Stimulated activated CD4-positive, alpha-beta T cell treated with anti-CD3 and anti-CD28 coated beads, Interleukin-12 subunit alpha, Interleukin-12 subunit beta, amount 100 ng/mL, for 24 hours (primary cell): ENCODE measurements around the gene MSS51.

Experiments
- DNase-seq, 2 experiments: peaks; one replicate each; pipeline ENCODE4 v3.0.0-alpha.2; 2020; ENCODE audit warnings: low read depth in 2 of 2

The MSS51 gene

DNA sequence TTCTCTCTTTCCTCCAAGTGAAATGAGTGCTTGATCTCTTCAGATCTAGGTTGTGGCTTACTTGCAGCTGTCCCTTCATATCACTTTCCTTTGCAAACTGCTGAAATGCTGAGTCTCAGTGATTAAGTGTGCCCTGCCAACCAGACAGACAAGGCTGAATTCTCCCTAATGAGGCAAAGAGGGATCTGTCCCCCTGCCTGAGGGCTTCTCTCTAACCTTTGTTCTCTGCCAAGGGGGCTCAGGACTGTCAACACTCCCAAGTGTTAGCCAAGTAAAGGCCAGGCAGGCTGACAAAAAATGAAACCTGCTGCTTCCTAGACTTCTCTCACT, at the start of gene MSS51:
Gene MSS51, minus strand, starts transcription at position 24 of the 330 bp plus-strand sequence. CDS start 5,277 bp downstream, outside the sequence.
- no peak for DNase-seq

DNA sequence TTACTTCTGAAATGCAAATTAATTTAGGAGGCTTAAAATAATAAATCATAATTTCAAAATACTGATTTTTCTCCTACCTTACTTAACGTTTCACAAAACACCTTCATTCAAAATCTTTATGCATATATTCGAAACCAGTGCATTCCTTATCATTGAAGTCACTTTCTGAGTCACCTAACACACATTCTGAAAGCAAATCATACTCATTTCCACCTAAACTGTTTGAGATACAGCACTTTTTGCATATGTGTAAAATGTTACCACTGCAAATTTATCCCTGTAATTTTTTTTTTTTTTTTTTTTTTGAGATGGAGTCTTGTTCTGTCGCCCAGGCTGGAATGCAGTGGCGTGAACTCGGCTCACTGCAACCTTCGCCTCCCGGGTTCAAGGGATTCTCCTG, 46.8 kb upstream of the MSS51 start:
- no peak for DNase-seq

DNA sequence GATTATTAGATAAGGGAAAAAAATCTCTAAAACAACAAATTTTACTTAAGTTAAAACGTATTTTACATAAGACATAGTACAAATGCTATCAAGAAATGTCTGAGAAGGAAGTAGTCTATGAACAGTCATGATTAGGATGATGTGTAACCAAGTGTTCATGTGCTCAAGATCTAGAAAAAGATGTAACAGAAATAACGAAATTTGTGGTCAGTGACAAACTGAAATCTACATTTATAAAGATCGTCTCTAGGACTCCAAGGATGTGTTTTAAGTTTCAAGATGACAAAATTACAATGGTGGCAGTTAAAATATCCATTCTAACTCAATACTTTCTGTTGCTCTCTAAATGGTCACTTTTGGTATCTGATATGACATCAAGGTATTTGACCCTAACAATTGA, 45.3 kb upstream of the MSS51 start:
- DNase-seq = no peak

DNA sequence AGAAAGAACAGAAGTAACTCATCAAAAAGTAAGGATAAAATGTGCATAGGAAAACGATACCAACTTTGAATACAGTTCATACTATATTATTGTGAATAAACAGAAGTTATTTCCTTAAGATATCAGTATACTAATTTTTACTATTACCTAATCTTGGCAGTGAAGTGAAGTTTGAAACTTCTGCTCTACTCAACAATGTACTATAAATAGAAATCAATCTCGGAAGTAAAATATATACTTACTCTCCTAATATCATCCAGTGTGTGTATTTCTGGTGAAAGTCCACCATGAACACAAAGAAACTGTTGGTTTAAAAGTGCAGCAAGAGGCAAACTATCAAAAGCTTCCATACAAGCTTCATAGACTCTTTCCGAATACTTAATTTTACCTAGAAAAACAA, 37.9 kb upstream of the MSS51 start:
- DNase-seq = no peak

DNA sequence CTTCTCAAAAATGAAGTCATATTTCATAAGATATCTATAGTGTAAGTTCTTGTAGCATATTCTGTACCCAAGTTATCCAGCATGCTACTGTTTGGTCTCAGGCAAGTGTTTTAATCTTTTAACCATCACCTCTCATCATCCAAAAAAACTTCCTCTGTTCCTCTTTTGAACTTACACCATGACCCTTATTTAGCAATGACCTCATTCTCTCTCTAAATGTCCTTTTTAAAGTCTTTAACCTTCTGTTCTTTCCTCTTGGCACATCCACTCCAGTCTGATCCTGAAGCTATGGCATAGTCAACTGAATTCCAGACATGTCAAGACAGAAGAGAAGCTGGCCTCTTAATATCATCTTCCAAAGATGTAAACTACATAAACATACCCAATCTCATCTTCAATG, 36.2 kb upstream of the MSS51 start:
- DNase-seq = no peak

DNA sequence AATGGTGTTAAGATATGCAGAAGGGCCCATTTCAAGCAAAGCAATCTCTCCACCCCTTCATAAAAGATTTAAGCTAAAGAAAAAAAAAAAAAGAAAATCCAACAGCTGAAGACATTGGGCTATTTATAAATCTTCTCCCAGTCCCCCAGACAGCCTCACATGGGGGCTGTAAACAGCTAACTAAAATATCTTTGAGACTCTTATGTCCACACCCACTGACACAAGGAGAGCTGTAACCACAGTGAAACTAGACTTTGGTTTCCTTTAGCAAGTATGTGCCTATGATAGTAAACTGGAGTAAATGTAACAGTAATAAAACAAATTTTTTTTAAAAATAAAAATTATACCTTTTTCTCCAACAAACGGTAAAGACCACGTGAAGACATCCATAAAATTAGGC, 33.8 kb upstream of the MSS51 start:
- DNase-seq = no peak

DNA sequence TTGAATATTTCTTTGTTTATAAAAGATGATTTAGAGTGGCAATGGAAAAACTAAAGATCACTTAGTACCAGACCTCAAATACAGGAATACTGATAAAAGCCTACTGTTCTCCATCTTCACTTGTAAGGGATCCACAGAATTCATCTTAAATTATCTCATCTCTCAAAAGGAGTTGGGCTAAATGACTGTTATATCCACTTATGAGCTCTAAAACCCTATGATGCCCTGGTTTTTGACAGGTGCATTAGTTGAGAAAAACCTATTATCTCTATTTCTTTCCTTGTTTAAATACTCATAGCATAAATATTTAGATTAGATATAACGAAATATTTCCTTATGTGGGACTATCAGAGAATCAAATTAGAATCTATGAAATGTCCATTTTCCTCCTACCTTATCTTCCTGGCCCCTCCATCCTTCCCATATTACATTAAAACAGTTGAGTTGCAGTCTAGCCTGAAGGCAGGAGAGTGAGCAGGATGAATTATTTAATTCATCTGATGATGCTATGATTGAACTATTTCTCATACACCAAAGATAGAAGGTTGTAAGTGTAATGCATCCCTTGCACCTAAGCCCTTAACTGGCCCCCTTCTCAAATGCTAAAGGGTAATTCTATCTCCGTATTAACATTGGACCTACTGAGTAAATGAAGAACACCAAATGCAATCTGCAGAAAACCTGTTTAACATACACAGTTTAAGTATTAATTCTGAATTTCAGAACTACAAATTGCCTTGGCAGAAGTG, 32.8 kb upstream of the MSS51 start:
- no peak for DNase-seq

DNA sequence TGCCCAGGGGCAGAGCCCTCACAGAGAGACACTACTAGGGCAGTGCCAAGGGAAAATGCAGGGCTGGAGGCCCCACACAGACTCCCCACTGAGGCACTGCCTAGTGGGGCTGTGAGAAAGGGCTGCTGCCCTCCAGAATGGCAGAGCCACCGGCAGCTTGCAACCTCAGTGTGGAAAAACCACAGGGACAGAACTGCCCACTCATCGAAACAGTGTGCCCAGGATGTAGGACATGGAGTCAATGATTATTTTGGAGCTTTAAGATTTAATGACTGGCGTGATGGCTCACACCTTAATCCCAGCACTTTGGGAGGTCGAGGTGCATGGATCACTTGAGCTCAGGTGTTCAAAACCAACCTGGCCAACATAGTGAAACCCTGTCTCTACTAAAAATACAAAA, 27.5 kb upstream of the MSS51 start:
- no peak for DNase-seq

DNA sequence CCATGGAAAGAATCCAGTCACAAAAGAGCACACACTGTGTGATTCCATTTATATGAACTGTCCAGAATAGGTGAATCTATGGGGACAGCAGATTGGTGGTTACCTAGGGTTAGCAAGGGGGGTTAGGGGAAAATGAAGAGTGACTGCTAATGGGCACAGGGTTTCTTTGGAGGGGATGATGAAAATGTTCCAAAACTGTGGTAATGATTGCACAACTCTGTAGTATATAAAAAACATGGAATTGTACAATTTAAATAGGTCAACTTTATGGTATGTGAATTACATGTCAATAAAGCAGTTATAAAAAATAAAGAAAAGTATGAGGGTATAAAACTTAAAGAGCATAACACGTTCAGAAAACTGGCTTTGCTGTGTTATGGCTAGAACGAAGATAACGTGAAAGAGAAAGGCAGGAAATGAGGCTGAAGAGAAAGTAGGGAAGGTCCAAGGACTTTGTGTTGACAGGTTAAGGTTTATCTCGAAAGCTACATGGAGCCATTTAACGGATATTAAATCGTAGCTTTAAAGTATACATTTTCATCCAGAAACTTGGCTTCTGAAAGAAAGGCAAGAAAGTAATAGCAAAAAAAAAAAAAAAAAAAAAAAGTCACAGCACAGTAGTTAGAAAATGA, 26.4 kb upstream of the MSS51 start:
- no peak for DNase-seq

DNA sequence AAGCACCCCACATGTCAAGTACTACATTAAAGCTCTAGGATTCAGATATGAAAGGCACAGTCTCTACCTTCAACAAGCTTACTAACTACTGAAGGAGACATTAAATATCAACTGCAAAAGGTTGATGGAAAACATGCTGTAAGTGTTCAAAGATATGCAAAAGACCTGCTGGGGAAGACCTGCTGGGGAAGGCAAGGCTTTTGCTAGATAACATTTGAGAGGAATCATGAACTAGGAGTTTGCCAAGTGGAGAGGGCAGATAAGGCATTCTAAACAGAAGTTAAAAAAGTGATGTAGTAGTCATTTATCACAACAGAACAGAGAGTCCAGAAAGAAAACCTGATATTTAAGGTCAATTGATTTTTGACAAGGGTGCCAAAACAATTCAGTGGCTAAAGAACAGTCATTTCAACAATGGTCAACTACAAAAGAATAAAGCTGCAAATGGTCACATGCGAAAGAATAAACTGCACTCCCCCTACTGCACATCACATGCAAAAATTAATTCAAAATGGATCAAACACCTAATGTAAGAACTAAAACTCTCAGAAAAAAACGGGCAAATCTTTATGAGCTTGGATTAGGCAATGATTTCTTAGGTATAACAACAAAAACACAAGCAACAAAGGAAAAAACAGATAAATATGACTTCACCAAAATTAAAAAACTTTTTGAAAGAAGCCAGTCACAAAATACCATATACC, 23.0 kb upstream of the MSS51 start:
- no peak for DNase-seq

DNA sequence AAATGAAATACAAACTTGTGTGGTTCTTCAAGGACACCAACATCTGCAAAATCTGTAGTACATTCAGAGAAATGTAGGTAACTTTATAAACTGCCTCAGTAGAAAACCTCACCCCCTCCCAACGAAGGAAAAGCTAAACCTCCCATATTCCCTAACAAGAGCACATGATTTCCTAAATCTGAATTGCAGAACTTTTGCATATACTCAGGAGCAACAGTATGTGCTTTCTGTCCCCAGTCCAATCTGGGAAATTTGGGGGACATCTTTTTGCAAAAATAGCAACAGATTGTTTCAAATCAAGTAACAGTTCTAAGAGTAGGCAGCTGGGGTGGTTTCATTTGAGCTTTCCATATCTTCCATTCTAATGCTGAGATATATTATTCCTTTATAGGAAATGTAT, 15.8 kb upstream of the MSS51 start:
- DNase-seq = no peak

DNA sequence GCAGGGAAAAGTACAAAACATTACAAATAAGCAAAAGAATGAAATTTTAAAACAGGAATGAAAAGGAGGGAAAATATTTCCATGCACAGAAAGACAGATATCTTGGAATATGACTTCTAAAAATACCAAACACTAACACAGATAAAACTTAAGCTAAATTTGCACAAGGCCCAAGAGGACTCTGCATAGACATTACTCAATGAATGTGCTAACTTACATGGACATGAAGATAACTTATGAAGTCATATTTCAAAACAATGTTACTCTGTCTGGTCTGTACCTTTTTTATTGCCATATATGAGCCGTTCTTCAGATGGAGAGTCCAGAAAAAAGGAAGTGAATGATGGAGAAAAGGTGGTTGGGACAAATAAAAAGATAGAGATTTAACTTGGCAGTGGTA, 15.0 kb upstream of the MSS51 start:
- DNase-seq = no peak

DNA sequence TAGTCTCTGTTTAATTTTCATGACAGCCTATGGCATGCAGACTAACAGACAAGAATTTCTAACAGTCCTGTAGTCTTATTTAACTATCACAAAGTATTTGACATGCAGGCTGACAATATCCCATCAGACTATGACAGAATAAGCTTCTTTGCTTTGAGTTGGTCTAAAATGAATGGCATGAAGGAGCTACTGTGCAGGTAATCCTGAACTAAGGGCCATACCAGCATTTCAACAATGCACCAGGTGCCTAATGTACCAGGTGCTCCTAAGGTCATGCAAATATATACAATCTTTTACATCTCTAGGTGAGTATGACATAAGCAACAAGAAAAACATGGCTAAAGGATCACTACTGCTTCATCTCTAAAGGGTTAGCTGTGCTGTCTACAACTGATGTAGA, 13.6 kb upstream of the MSS51 start:
- DNase-seq = no peak

DNA sequence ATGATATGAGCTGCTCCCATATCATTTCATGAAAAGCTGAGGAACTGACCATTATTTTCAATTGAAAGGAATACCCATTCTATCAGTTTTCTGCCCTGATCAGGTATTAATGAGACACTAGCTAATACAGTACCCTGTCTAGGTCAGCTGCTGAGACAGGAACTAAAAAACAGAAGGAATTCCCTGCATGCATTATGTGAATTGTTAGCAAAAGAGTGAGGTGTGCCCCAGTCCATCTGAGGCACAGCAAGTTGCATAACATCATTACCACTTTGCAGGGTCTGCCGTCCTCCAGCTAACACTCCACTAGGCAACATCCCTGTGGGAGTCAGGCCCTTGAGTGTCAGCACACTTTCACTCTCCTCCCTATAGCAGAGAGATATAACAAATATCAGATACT, 11.1 kb upstream of the MSS51 start:
- no peak for DNase-seq

DNA sequence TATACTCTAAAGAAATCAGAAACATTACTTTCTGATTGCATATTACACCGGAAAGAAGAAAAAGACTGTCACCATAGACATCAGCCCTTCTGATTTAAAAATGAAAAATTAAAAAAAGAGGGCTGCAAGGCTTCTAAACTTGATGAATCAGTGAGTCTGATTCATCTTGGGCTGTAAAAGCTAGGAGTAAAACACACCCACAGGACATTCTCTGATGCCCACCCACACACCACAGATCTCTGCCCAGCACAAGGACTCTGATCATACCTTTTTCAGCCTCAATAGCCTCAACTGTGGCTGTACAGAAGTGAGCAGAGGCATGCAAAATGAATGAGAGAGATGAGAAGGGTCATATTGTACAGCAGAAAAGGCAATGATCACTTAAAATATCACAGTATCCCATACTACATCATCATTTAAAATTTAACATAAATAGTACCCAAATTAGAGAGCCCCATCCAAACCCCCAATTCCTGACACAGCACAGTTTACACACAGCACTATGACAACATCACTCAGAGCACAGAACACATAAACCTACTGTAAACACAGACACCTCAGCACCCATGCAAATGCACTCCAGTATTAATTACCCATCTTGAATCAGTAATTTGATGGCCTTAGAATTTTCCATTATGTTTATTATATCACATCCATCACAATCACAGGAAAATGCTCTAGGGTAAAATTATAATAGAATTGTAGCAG, 6.4 kb upstream of the MSS51 start:
- DNase-seq = no peak

DNA sequence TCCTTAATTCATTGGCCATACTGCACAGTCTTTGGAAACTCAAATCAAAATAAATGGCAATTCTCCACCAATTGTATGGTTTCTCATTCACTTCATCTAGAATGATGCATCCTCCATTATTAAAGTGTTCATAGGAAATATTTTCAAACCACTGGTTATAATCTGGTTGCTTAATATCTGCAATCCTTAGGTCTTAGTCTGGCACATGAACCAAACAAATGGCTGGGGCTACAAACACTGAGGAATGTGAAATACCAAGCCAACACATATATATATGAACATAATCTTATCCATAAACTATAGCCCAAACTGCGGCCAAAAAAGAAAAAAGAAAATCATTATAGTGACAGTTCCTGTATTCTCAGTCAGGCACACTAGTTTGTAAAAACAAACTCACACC, 5.7 kb upstream of the MSS51 start:
- no peak for DNase-seq

DNA sequence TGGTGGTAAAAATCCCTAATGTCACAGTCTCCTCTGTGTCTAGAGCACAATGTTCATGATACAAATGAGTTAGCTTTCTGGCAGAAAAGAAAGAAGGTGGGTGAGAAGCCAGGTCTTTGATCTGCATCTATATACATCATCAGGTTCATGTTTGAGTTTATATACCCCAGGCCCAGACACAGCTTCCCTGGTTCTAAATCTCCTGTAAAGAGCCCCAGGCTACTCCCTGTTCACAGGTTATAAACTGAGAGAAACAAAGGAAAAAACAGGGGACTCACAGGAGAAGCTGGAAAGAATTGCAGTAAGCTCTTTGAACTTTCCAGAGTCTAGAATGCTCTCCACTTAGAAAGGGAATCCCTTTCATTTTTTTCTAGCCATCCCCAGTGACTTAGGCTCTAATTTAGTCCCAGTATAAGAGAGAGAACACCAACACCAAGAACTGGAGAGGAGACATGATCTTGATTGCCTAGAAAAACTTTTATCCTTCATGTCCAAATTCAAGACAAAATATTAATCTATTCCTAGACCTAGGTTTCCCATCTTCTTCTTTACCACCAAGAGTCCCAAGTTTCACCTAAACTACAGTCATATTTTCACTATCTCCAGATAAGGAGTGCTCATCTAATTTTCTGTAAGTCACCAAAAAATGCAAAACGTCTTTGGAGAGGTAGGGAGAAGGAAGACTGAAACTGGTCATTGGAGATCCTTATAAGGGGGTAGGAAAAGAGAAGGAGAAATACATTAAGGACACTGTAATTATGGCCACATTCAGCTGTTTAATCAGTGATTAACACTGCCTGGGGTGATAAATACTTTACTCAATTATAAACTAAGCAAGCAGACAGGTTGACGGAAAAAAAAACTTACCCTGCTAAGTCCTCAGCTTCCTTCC, 469 bp downstream of the MSS51 start:
- no peak for DNase-seq

DNA sequence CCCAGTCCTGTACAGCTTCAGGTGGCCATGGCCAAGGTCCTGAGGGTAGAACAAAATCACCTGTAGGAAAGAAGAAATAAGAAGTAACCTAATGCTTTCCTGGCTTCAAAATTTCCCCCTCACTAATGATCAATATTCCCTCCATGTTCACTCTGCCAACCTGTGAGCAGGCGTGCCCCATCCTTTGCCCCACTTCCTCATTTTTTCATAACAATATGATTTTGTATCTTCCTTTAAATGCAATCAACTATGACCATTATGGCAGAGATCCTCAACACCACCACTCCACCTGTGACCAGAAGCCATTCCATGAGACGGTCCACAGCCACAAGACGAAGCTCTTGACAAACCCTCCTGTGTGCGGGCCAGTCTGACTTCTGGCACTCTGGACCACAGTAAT, 7.0 kb downstream of the MSS51 start:
- no peak for DNase-seq

DNA sequence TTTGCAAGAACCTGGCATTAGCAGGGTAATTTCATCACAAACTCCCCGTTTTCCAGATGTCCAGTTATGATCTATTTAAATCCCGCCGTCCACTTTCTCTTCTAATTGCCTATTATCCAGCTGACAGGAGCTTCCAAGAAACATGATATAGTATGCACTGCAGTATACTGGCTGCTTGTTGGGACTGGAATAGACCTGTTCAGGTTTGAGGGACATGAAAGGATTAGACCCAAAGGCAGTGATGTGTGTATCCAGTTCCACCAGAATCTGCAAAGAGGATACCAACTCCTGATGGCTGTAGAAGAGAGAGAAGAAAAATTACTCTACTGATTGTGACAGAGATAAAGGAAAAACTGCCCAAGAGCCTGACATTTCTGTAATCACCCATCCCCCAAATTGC, 8.9 kb downstream of the MSS51 start:
- DNase-seq = no peak

DNA sequence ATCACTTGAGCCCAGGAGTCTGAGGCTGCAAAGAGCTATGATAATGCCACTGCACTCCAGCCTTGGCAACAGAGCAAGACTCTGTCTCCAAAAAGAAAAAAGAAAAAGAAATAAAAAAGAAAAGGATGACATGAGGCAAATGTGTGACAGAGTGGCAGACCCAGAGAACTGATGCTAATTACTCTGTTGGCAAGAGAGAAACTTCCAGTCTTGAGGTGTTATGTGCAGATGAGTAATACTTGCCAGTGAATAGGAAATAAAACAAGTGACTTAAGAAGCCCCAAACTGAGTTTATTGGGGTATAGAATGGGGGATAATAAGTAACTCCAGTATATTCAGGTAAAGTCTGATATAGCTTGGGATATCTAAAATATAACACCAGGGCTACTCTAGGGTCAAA, 10.1 kb downstream of the MSS51 start:
- no peak for DNase-seq

DNA sequence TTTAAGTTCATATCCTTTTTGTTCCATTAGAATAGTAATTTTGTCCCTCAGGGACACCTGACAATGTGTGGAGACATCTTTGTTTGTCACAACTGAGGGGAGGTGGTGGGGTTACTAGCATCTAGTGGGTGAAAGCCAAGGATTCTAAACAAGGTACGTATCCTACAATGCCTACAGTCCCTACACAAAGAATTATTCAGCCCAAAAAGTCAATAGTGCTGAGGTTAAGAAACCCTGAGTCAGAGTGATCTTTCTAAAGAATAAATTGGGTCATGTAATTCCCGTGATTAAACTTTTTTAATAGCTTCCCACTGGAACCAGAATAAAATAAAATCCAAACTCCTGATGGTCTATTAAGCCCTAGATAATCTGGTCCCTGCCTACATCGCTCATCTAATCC, 16.8 kb downstream of the MSS51 start:
- DNase-seq = no peak
